ENCODE results near the gene SFTPA2. TPM values are rescaled to one million over a fixed set of nuclear protein-coding genes. Genes with fewer than 3 reads are reported as not detected.

SFTPA2 gene
- total RNA-seq, 1 experiment from 2014 or later: 2.8 TPM

DNA sequence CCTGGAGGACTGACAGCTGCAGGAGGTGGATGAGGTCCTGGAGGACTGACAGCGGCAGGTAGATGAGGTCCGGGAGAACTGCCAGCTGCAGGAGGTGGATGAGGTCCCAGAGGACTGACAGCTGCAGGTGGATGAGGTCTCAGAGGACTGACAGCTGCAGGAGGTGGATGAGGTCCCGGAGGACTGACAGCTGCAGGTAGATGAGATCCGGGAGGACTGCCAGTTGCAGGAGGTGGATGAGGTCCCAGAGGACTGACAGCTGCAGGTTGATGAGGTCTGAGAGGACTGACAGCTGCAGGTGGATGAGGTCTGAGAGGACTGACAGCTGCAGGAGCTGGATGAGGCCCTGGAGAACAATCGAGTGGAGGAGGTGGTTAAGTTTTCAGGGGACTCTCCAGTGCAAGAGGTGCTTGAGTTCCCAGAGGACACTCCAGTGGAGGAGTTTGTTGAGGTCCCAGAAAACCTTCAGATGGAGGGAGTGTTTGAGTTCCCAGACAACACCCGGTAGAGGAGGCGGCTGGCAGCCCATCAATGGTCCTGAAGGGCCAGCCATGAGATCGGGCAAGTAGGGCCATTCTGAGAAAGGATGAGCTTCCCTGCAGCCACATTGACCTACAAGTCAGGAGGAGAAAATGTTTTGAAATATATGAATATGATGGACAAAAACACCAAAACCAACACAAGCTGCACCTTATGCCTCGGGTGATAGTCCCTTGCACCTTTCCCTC lies 52.6 kb downstream of the SFTPA2 start (continued):
- TF ChIP-seq TCF7L2 (IDR thresholded peaks at IDR 0.05; ENCODE audit: low read depth, low read length): no peak

Other genes starting within 250 kb of the SFTPA2 start
- gene PPIF, start 212.9 kb downstream of the SFTPA2 start, total RNA-seq (2021; ENCODE audit: unreplicated experiment): 59.0 TPM
- 7.8 TPM for gene ZCCHC24, start 114.8 kb downstream of the SFTPA2 start, total RNA-seq (2021; ENCODE audit: unreplicated experiment)
- gene EIF5AL1, start 47.9 kb downstream of the SFTPA2 start, total RNA-seq (2021; ENCODE audit: unreplicated experiment): 1.6 TPM
- gene SFTPA1, start 50.5 kb upstream of the SFTPA2 start, total RNA-seq (2021; ENCODE audit: unreplicated experiment): 3.8 TPM
- 0.31 TPM for gene NUTM2B, start 142.8 kb upstream of the SFTPA2 start, total RNA-seq (2021; ENCODE audit: unreplicated experiment)